ENCODE results near the gene GRB10. TPM values are rescaled to one million over a fixed set of nuclear protein-coding genes. Genes with fewer than 3 reads are reported as not detected.

The GRB10 gene
- total and polyA plus RNA-seq, 3 experiments from 2014 or later = 0.20 to 0.49 (median 0.20) TPM

DNA sequence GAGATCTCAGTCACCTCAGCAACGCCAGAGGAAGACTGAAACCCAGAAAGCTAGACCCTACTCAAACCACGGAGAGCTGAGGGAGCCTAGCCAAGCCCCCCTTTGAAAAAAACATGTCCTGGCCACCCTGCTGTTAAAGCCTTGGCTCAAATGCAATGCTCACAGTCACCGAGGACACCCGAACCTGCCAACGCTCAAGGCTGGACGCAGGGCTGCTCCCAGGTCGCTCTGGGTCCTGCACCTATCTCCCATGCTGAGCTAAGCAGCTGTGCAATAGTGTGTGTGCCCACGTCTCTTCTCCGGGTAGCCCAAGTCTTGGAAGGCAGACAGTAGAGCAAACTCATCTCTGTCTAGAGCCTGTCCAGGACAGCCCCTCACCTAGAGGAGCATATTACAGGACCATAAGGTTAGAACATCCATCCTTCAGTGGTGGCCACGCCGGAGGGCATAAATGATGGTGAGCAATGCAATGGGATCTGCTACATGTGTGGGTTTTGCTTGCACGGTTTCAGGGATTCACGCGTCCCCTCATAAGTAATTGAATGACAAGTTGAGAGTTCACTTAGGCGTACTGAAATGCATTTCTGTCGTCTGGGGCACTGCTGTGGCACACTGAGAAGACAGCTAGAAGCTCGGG, 123.2 kb downstream of the GRB10 start:
- ChIA-PET POLR2A (interaction anchor here (0.5 to 0.6 kb wide), 2 partner anchors 41 to 51 kb away, joined by 3 read pairs; no protein-coding TSS in a partner anchor), CTCF (interaction anchor here (1.4 kb wide), 1 partner anchor 13 kb away, joined by 4 read pairs; no protein-coding TSS in a partner anchor)
- Mint-ChIP-seq H3K9me3 (no peaks in the 10 kb centered on the region), H3K4me3 (peak overlapping the region; percentile 40 to 96 (median 89)), H3K4me1 (peaks cover 50 to 51% (median 50%) of the 10 kb centered on the region in 3 donors), H3K27me3 (no peaks in the 10 kb centered on the region), H3K36me3 (peaks cover 0 to 1% (median 0%) of the 10 kb centered on the region in 3 donors), H3K27ac (peak overlapping the region; percentile 67 to 98 (median 94))
- Histone ChIP-seq H3K36me3 (ENCODE audit: insufficient read depth, low read length) (no peaks in the 10 kb centered on the region), H3K27ac (ENCODE audit: low read depth, low read length) (no peak overlapping the region), H3K4me3 (ENCODE audit: low read length) (peak overlapping the region; percentile 46), H3K9me3 (ENCODE audit: low read length) (no peaks in the 10 kb centered on the region), H3K4me1 (ENCODE audit: insufficient read depth, low read length) (peaks cover 49% of the 10 kb centered on the region), H3K27me3 (ENCODE audit: insufficient read depth, low read length, poor library complexity, severe bottlenecking) (no peaks in the 10 kb centered on the region)
- no peak for DNase-seq

DNA sequence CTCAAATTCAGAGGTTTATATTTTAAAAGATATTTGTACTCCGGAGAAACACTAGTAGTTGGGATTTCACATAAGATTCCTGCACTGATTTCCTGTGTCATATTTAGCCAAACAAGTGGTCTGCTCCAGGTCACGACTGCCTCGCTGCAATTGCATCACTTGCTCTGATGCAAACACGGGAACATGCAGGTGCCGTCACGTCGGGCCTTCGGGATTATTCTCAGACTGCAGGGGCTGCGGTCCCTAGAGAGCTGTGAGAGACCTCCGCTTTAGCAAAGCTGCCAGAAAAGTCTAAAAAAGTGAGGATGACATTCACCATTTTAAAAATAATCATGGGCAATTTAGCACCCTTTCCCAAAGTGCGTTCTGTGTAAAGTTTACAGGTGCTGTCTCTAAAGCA, 124.0 kb downstream of the GRB10 start:
- no peak overlapping the region for H3K4me3 ChIP-seq (ENCODE audit: low read length)
- Mint-ChIP-seq H3K9me3 (no peaks in the 10 kb centered on the region), H3K4me3 (peak overlapping the region in 3 of 7 donors; percentile 6 to 51 (median 17)), H3K27ac (peak overlapping the region in 2 of 8 donors; percentile 10 to 23), H3K27me3 (no peaks in the 10 kb centered on the region), H3K4me1 (peaks cover 43 to 44% (median 43%) of the 10 kb centered on the region in 3 donors), H3K36me3 (peaks cover 0 to 1% (median 0%) of the 10 kb centered on the region in 3 donors)
- ChIA-PET CTCF (interaction anchor here (1.4 kb wide), 1 partner anchor 12 kb away, joined by 4 read pairs; no protein-coding TSS in a partner anchor), POLR2A (no interaction called here)
- no peaks in the 10 kb centered on the region for H3K36me3 ChIP-seq (ENCODE audit: insufficient read depth, low read length)
- no peaks in the 10 kb centered on the region for H3K9me3 ChIP-seq (ENCODE audit: low read length)
- H3K27ac ChIP-seq (ENCODE audit: low read depth, low read length) = no peak overlapping the region
- no peak for DNase-seq
- H3K27me3 ChIP-seq (ENCODE audit: insufficient read depth, low read length, poor library complexity, severe bottlenecking) = no peaks in the 10 kb centered on the region
- H3K4me1 ChIP-seq (ENCODE audit: insufficient read depth, low read length) = peaks cover 42% of the 10 kb centered on the region

DNA sequence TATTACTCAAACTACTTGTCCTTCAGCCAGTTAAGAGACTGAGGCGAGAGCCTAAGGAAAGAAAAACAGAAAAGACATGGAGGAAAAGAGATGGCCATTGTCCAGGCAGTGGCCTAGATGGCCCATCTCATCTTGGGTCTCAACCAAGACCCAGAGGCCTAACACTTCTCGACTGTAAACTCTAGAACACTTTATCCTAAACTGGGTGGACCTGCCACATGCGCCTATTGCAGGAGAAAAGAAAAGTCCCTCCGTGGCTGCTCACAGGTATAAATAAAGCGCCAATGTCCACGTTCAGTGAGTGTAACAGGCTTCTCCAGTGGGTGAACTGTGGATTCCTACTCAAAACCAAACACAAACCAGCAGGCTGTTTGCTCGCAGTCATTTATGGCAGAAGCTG, 124.8 kb downstream of the GRB10 start:
- ChIA-PET CTCF (no interaction called here), POLR2A (no interaction called here)

DNA sequence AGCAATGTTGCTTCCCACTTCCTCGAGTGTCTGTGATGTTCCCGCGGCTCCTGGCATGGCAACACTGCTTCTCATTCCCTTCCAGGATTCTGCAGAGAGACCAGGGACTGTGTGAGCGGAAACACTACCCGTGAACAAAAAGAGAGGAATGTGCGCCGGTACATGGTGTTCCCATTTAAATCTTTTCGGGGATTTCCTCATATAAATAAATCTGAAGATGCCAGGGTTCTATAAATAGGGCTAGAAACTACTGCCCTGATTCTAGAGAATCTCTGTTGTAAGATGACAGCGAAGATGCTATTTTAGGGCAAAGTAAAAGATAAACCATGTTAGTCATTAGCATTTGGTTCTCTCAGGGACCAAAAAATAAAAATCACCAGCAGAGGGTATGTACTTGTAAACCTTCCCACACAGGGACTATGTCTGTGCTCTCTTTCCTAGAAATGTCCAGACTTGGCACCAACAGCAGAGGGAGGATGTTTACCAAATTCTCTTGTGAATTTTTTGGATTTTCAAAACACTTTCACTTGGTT, 125.3 kb downstream of the GRB10 start:
- Mint-ChIP-seq H3K4me1 (peaks cover 31 to 33% (median 32%) of the 10 kb centered on the region in 3 donors), H3K9me3 (no peaks in the 10 kb centered on the region), H3K27me3 (no peaks in the 10 kb centered on the region), H3K36me3 (peaks cover 0 to 1% (median 0%) of the 10 kb centered on the region in 3 donors), H3K4me3 (no peak overlapping the region), H3K27ac (peak overlapping the region in 1 of 8 donors; percentile 18)
- no peak overlapping the region for H3K27ac ChIP-seq (ENCODE audit: low read depth, low read length)
- ChIA-PET POLR2A (no interaction called here), CTCF (no interaction called here)
- no peak for DNase-seq
- peaks cover 29% of the 10 kb centered on the region for H3K4me1 ChIP-seq (ENCODE audit: insufficient read depth, low read length)
- no peaks in the 10 kb centered on the region for H3K36me3 ChIP-seq (ENCODE audit: insufficient read depth, low read length)
- H3K9me3 ChIP-seq (ENCODE audit: low read length) = no peaks in the 10 kb centered on the region
- H3K4me3 ChIP-seq (ENCODE audit: low read length) = no peak overlapping the region
- H3K27me3 ChIP-seq (ENCODE audit: insufficient read depth, low read length, poor library complexity, severe bottlenecking) = no peaks in the 10 kb centered on the region

More for the DNA sequence above, 124.8 kb downstream of the GRB10 start:
- no peak for DNase-seq
- Histone ChIP-seq H3K4me3 (ENCODE audit: low read length) (no peak overlapping the region), H3K27me3 (ENCODE audit: insufficient read depth, low read length, poor library complexity, severe bottlenecking) (no peaks in the 10 kb centered on the region), H3K27ac (ENCODE audit: low read depth, low read length) (no peak overlapping the region), H3K36me3 (ENCODE audit: insufficient read depth, low read length) (no peaks in the 10 kb centered on the region), H3K9me3 (ENCODE audit: low read length) (no peaks in the 10 kb centered on the region), H3K4me1 (ENCODE audit: insufficient read depth, low read length) (peaks cover 34% of the 10 kb centered on the region)
- Mint-ChIP-seq H3K27ac (no peak overlapping the region), H3K27me3 (no peaks in the 10 kb centered on the region), H3K4me1 (peaks cover 36 to 38% (median 37%) of the 10 kb centered on the region in 3 donors), H3K9me3 (no peaks in the 10 kb centered on the region), H3K36me3 (peaks cover 0 to 1% (median 0%) of the 10 kb centered on the region in 3 donors), H3K4me3 (no peak overlapping the region)

DNA sequence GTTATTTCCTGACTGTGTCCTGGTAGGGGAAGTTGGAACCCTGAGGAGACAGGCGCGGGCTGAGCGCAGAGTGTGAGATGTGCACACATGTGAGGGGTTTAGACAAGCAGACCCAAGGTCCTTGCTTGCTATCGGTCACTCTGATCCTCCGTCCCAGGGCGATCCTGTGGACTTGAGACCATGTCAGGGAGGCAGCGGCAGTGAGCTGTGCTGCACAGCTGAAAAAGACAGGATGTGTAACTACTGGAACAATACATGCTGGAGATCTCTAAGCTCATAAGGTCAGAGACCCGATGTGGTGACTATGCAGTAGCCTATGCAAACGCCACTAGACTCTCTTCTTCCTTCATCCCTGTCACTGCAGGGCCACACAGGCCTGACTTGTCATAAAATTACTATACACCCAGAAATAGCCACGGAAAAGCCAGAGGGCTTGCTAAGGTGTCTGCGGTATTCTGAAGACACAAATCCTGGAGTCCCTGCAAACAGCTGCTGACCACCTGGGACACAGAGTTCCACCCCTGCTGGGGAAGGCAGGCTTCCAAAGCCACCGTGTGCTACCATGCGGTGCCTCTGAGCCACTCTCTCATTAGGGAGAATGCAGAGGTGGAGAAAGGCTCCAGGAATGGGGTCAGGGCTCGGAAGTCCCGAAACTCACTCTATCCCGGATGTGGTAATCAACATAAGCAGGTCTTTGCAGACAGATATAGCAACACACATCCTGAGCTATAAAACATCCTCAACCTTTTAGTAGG, 126.4 kb downstream of the GRB10 start:
- Histone ChIP-seq H3K4me3 (ENCODE audit: low read length) (no peak overlapping the region), H3K4me1 (ENCODE audit: insufficient read depth, low read length) (peaks cover 18% of the 10 kb centered on the region), H3K27me3 (ENCODE audit: insufficient read depth, low read length, poor library complexity, severe bottlenecking) (no peaks in the 10 kb centered on the region), H3K27ac (ENCODE audit: low read depth, low read length) (no peak overlapping the region), H3K9me3 (ENCODE audit: low read length) (no peaks in the 10 kb centered on the region), H3K36me3 (ENCODE audit: insufficient read depth, low read length) (no peaks in the 10 kb centered on the region)
- Mint-ChIP-seq H3K4me3 (peak overlapping the region in 1 of 7 donors; percentile 54), H3K27me3 (no peaks in the 10 kb centered on the region), H3K9me3 (no peaks in the 10 kb centered on the region), H3K4me1 (peaks cover 20 to 22% (median 21%) of the 10 kb centered on the region in 3 donors), H3K27ac (no peak overlapping the region), H3K36me3 (peaks cover 0 to 1% (median 0%) of the 10 kb centered on the region in 3 donors)
- no peak for DNase-seq
- ChIA-PET CTCF (no interaction called here), POLR2A (no interaction called here)

DNA sequence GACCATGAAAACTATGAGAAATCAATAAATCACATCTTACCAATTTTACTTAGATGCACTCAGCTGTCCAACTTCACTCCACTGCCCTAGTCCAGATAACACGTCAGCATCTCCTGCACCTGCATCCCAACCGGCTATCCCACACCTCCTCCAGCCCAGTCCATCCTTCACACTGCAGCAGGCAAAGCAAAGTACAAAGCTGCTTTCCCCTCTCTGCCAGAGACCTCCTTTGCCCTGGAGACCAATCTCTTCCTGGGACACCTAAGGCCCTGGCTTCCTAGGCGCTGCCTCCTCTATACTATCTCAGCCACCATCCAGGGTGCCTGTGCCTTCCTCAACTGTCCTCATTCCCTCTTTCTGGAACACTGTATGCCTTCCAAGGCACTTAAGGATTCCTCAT, 127.2 kb downstream of the GRB10 start:
- POLR2A ChIA-PET = no interaction called here
- no peaks in the 10 kb centered on the region for H3K9me3 Mint-ChIP-seq

DNA sequence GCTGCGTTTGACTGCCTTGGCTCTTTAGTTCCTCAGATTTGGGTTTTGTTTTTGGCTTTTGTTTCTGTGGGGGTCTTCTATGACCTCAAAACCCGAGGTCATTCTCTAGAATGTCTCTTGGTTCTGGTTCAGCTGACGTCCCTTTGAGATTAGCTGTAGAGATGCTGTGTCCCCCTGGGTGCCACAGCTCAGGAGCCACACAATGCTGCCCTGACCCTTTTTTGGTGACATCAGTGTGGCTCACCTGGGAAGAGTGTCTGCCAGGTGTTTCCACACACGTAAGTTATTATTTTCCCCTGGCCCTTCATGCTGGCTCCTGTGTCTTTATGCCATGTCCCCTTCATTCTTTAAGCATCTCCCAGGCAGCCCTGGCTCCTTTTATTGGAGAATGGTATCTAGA, 127.7 kb downstream of the GRB10 start:
- no peak overlapping the region for H3K27ac ChIP-seq (ENCODE audit: low read depth, low read length)
- POLR2A ChIA-PET = no interaction called here
- peaks cover 7 to 9% (median 8%) of the 10 kb centered on the region in 3 donors for H3K4me1 Mint-ChIP-seq
- H3K27me3 Mint-ChIP-seq = no peaks in the 10 kb centered on the region
- no peak overlapping the region for H3K4me3 ChIP-seq (ENCODE audit: low read length)
- CTCF ChIA-PET = interaction anchor here (2.0 kb wide), 1 partner anchor 187 kb away, joined by 6 read pairs; no protein-coding TSS in a partner anchor
- no peaks in the 10 kb centered on the region for H3K27me3 ChIP-seq (ENCODE audit: insufficient read depth, low read length, poor library complexity, severe bottlenecking)
- no peak overlapping the region for H3K27ac Mint-ChIP-seq
- no peak for DNase-seq
- H3K4me3 Mint-ChIP-seq = no peak overlapping the region
- H3K36me3 Mint-ChIP-seq = peaks cover 0 to 1% (median 0%) of the 10 kb centered on the region in 3 donors
- no peaks in the 10 kb centered on the region for H3K9me3 Mint-ChIP-seq
- peaks cover 7% of the 10 kb centered on the region for H3K4me1 ChIP-seq (ENCODE audit: insufficient read depth, low read length)
- no peaks in the 10 kb centered on the region for H3K36me3 ChIP-seq (ENCODE audit: insufficient read depth, low read length)
- no peaks in the 10 kb centered on the region for H3K9me3 ChIP-seq (ENCODE audit: low read length)

More for the DNA sequence above, 127.2 kb downstream of the GRB10 start:
- DNase-seq = no peak
- peak overlapping the region in 2 of 8 donors; percentile 48 to 82 for H3K27ac Mint-ChIP-seq
- no peak overlapping the region for H3K4me3 Mint-ChIP-seq
- Histone ChIP-seq H3K4me1 (ENCODE audit: insufficient read depth, low read length) (peaks cover 10% of the 10 kb centered on the region), H3K4me3 (ENCODE audit: low read length) (no peak overlapping the region), H3K9me3 (ENCODE audit: low read length) (no peaks in the 10 kb centered on the region), H3K27me3 (ENCODE audit: insufficient read depth, low read length, poor library complexity, severe bottlenecking) (no peaks in the 10 kb centered on the region), H3K36me3 (ENCODE audit: insufficient read depth, low read length) (no peaks in the 10 kb centered on the region), H3K27ac (ENCODE audit: low read depth, low read length) (no peak overlapping the region)
- H3K4me1 Mint-ChIP-seq = peaks cover 12 to 14% (median 12%) of the 10 kb centered on the region in 3 donors
- H3K27me3 Mint-ChIP-seq = no peaks in the 10 kb centered on the region
- CTCF ChIA-PET = interaction anchor here (2.0 kb wide), 1 partner anchor 187 kb away, joined by 6 read pairs; no protein-coding TSS in a partner anchor
- H3K36me3 Mint-ChIP-seq = peaks cover 0 to 1% (median 0%) of the 10 kb centered on the region in 3 donors

Measured in CD8-positive, alpha-beta memory T cell (primary cell).